GM12878 (cell line): ENCODE data around the gene NRP1. TPM values are rescaled to one million over a fixed set of nuclear protein-coding genes. Genes with fewer than 3 reads are reported as not detected.

Experiments
- ATAC-seq: fragments of 200-7000 bp; cut with Tn5 transposase; 3 replicates; pipeline ENCODE4 v1.9.1; 2020; ENCODE audit warnings: mild to moderate bottlenecking, moderate library complexity
- BruUV-seq: library from RNA; stranded (reverse); fragments of 400-500 nt; replicated peaks from 2 replicates; lab custom pipeline; 2021; lab: Mats Ljungman, UMichigan
- CTCF ChIA-PET: fragments of 300-600 bp; sonication (Branson Sonifier 250); formaldehyde crosslinking; extraction: SDS; loops from one replicate; lab custom pipeline; 2021; ENCODE audit warnings: inconsistent platforms; lab: Yijun Ruan, JAX
- POLR2A ChIA-PET: fragments of 350-600 bp; formaldehyde crosslinking; extraction: SDS; loops from one replicate; lab custom pipeline; 2021; ENCODE audit warnings: inconsistent platforms; lab: Charles Lee
- RAD21 ChIA-PET: fragments of 300-600 bp; sonication (Branson Sonifier 250); formaldehyde crosslinking; loops from one replicate; lab custom pipeline; 2023; ENCODE audit warnings: antibody characterized with exemption; ENCODE audit not compliant: unreplicated experiment; lab: Charles Lee
- SMC1A ChIA-PET: fragments of 300-600 bp; sonication (Branson Sonifier 250); formaldehyde crosslinking; loops from one replicate; lab custom pipeline; 2023; ENCODE audit not compliant: unreplicated experiment, uncharacterized antibody; lab: Charles Lee
- DNase-seq: peaks from one replicate; pipeline ENCODE4 v3.0.0-alpha.2; 2011; ENCODE audit warnings: low read depth, low spot score
- FAIRE-seq: peaks from 3 replicates; lab custom pipeline; 2011; peaks lifted over from hg19 to GRCh38; lab: Jason Lieb, UNC
- H2AFZ ChIP-seq: 2 replicates; pipeline ENCODE4 v1.6.0; 2011; ENCODE audit warnings: low read depth, low read length, control low read depth; ENCODE audit not compliant: control insufficient read depth
- H3K27ac ChIP-seq: 2 replicates; pipeline ENCODE4 v1.5.1; 2011; ENCODE audit warnings: control low read depth; ENCODE audit not compliant: control insufficient read depth, insufficient read depth
- H3K27me3 ChIP-seq, 2 experiments: replicated peaks in 1 of 2; 2 replicates each; pipeline versions ENCODE4 v1.6.0 to v1.6.1; 2011; ENCODE audit warnings: low read length in 1 of 2; ENCODE audit not compliant: control insufficient read depth in 2 of 2, insufficient read depth in 2 of 2
- H3K36me3 ChIP-seq, 2 experiments: 2 replicates each; pipeline ENCODE4 v1.5.1; 2011; ENCODE audit warnings: low read length in 1 of 2; ENCODE audit not compliant: control insufficient read depth in 2 of 2, insufficient read depth in 2 of 2
- H3K4me1 ChIP-seq: 2 replicates; pipeline ENCODE4 v1.6.1; 2011; ENCODE audit warnings: mild to moderate bottlenecking, low read length, moderate library complexity, mixed read lengths; ENCODE audit not compliant: control insufficient read depth, insufficient read depth
- H3K4me2 ChIP-seq: 2 replicates; pipeline ENCODE4 v1.6.0; 2011; ENCODE audit warnings: control low read depth; ENCODE audit not compliant: control insufficient read depth, insufficient read depth
- H3K4me3 ChIP-seq: fragments of 200-600 bp; sonication (generic); 2 replicates; pipeline ENCODE4 v1.5.1; 2016
- H3K79me2 ChIP-seq: 2 replicates; pipeline ENCODE4 v1.6.0; 2011; ENCODE audit warnings: low read length; ENCODE audit not compliant: control insufficient read depth, insufficient read depth
- H3K9ac ChIP-seq: 2 replicates; pipeline ENCODE4 v1.8.0; 2011; ENCODE audit warnings: low read length, control low read depth, mixed read lengths; ENCODE audit not compliant: control insufficient read depth, insufficient read depth
- H3K9me3 ChIP-seq: replicated peaks from 3 replicates; pipeline ENCODE4 v1.5.1; 2011; ENCODE audit warnings: mild to moderate bottlenecking, low read length; ENCODE audit not compliant: control insufficient read depth, insufficient read depth
- H4K20me1 ChIP-seq: 2 replicates; pipeline ENCODE4 v1.6.0; 2011; ENCODE audit not compliant: control insufficient read depth, insufficient read depth
- BCLAF1 ChIP-seq: fragments of 450-650 bp; IDR thresholded peaks from 2 replicates; pipeline ENCODE4 v1.6.1; 2017; ENCODE audit warnings: antibody characterized with exemption, mild to moderate bottlenecking, moderate library complexity
- CBFB ChIP-seq: IDR thresholded peaks from 2 replicates; pipeline ENCODE4 v1.6.1; 2016; ENCODE audit warnings: antibody characterized with exemption, low read depth
- CUX1 ChIP-seq: IDR thresholded peaks from 2 replicates; pipeline ENCODE4 v1.6.1; 2012; ENCODE audit warnings: improper control_type of control experiment, low read depth, low read length; ENCODE audit not compliant: insufficient replicate concordance
- GATAD2B ChIP-seq: fragments of 450-650 bp; conservative IDR thresholded peaks from 2 replicates; pipeline ENCODE4 v1.6.1; 2017; ENCODE audit warnings: low read depth, mild to moderate bottlenecking, moderate library complexity
- PAX8 ChIP-seq: fragments of 450-650 bp; IDR thresholded peaks from 2 replicates; pipeline ENCODE4 v1.6.1; 2017; ENCODE audit warnings: mild to moderate bottlenecking, moderate library complexity
- REST ChIP-seq: IDR thresholded peaks from 2 replicates; pipeline ENCODE4 v1.6.1; 2012; ENCODE audit warnings: mild to moderate bottlenecking, low read depth, low read length
- SMAD5 ChIP-seq: IDR thresholded peaks from 2 replicates; pipeline ENCODE4 v1.6.1; 2016; ENCODE audit warnings: antibody characterized with exemption, low read depth
- SMC3 ChIP-seq: IDR thresholded peaks from 2 replicates; pipeline ENCODE4 v1.6.1; 2011; ENCODE audit warnings: low read length, improper control_type of control experiment, borderline replicate concordance
- TARDBP ChIP-seq: IDR thresholded peaks from 2 replicates; pipeline ENCODE4 v1.6.1; 2016; ENCODE audit warnings: borderline replicate concordance
- TCF12 ChIP-seq: IDR thresholded peaks from 2 replicates; pipeline ENCODE4 v1.6.1; 2011; ENCODE audit warnings: low read depth, mild to moderate bottlenecking, low read length
- WGBS: methylation state at CpG from one replicate; pipeline ENCODE4 v1.1.6; 2016; ENCODE audit warnings: low lambda C conversion rate; ENCODE audit not compliant: insufficient replicate concordance, insufficient coverage; ENCODE audit errors: missing lambda C conversion rate; 5-methylcytosine and 5-hydroxymethylcytosine counted together
- in situ Hi-C: fragments of 300-500 bp; cut with MboI; formaldehyde crosslinking; loops from 9 replicates; pipeline ENCODE4 v1.14.3; 2018; ENCODE audit warnings: mixed read lengths
- intact Hi-C: fragments of 100-400 bp; cut with micrococcal nuclease; formaldehyde crosslinking; loops from one replicate; pipeline ENCODE4 v1.14.2; 2022; ENCODE audit not compliant: unreplicated experiment
- polyA plus RNA-seq, 11 experiments: library from polyadenylated mRNA; depleted of rRNA in 4 of 11; unstranded in 6 of 11; stranded (reverse) in 5 of 11; fragments of >200 nt; fragmentation: Nextera tagmentation in 4 of 11; fragmentation: Illumina TruSeq in 1 of 11; extraction: Ambion mirVana in 4 of 11; extraction: Trizol in 1 of 11; gene quantifications; 1 replicate in 1 of 11; 2 replicates in 10 of 11; pipeline versions ENCODE4 v1.2.1 to v1.2.3, GENCODE V29; 2011 to 2016; ENCODE audit warnings: inconsistent platforms in 2 of 11, missing spikeins in 2 of 11, low read depth in 1 of 11
- total RNA-seq, 4 experiments: library from RNA; depleted of rRNA in 3 of 4; stranded (reverse); fragments of >200 nt in 3 of 4; fragmentation: Illumina TruSeq in 1 of 4; extraction: Trizol in 1 of 4; gene quantifications; 2 replicates each; pipeline versions ENCODE4 v1.2.1 to v1.2.3, GENCODE V29; 2013 to 2021

The NRP1 gene
- total and polyA plus RNA-seq, 10 of the 15 experiments (the other 5 are each of a cell fraction or from before 2014, with no cell fraction given) = 0.11 to 12.1 (median 0.52) TPM

DNA sequence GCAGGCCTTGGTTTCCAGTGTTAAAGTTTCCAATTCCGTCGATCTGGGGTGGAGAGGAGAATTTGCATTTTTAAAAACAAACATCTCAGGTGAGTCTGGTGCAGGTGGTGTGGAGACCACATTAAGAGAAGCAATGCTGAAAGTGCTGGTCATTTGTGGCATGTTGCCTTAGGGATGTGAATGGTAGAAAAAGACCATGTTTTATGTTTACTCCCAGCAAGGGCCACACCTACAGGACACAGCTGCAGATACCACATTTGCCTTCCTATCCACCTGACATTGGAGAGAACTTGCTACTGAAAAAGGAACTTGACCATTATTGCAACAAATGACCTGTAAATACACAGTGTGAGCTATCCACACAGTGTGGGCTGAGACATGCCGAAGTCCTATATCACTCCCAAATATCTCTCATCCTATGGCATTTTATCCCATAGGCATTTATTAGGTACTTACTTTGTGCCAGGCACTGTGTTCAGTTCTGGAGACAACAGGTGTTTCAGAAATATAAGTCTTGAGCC lies 183.1 kb downstream of the NRP1 start:
- no peaks in the 10 kb centered on the region for H4K20me1 ChIP-seq
- POLR2A ChIA-PET = no interaction called here
- no peaks in the 10 kb centered on the region for H3K4me1 ChIP-seq
- no peak overlapping the region for H3K4me2 ChIP-seq
- CTCF ChIA-PET = no interaction called here
- FAIRE-seq (no peak), ATAC-seq (no peak), DNase-seq (no peak)
- no peak overlapping the region for H3K9ac ChIP-seq
- 25% methylated on average over 3 of the region's 3 CpGs for WGBS
- no peaks in the 10 kb centered on the region for H3K27me3 ChIP-seq
- no peaks in the 10 kb centered on the region for H3K36me3 ChIP-seq
- intact Hi-C loops = no loop called here
- no peak overlapping the region for H3K4me3 ChIP-seq
- SMC1A ChIA-PET = no interaction called here
- in situ Hi-C loops = loop anchor here (10.0 kb wide), 1 partner anchor 357 kb away; no protein-coding TSS in a partner anchor
- H2AFZ ChIP-seq = no peak overlapping the region
- no peaks in the 10 kb centered on the region for H3K79me2 ChIP-seq
- H3K9me3 ChIP-seq = no peaks in the 10 kb centered on the region
- BruUV-seq = no TSS peak
- no peak overlapping the region for H3K27ac ChIP-seq
- RAD21 ChIA-PET = no interaction called here
- TF ChIP-seq PAX8 (no peak), TCF12 (no peak), SMAD5 (no peak), SMC3 (no peak), TARDBP (no peak), GATAD2B (no peak), REST (no peak), BCLAF1 (no peak), CUX1 (no peak), CBFB (no peak)
